ENCODE data around the gene CLCN6. TPM values are rescaled to one million over a fixed set of nuclear protein-coding genes. Genes with fewer than 3 reads are reported as not detected.

CLCN6 gene
- total RNA-seq, 1 donor from 2014 or later = 16.1 TPM

DNA sequence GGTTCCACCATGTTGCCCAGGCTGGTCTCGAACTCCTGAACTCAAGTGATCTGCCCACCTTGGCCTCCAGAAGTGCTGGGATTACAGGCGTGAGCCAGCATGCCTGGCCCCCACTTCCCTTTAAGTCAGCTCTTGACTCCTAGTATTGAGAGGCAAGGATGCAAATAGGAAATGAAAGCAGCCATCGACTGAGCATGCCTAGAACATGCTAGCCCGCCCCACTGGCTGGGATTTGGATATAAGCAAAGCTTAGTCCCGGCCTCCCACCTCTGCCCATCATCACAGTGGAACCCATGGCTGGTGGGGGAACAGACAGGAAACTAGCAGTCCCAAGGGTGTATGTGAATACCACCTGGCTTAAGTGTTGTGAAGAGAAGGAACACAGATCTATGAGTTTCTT is 33.5 kb upstream of the CLCN6 start:
- Histone ChIP-seq H3K4me1 (peaks cover 9% of the 10 kb centered on the region), H3K27me3 (ENCODE audit: low read depth) (no peaks in the 10 kb centered on the region), H3K27ac (replicated peaks) (no peak overlapping the region), H3K36me3 (no peaks in the 10 kb centered on the region), H3K9me3 (replicated peaks) (no peaks in the 10 kb centered on the region), H3K4me3 (no peak overlapping the region)
- no peak for DNase-seq
- intact Hi-C loops (cut with micrococcal nuclease) = no loop called here
- TF ChIP-seq, protein P1, sequence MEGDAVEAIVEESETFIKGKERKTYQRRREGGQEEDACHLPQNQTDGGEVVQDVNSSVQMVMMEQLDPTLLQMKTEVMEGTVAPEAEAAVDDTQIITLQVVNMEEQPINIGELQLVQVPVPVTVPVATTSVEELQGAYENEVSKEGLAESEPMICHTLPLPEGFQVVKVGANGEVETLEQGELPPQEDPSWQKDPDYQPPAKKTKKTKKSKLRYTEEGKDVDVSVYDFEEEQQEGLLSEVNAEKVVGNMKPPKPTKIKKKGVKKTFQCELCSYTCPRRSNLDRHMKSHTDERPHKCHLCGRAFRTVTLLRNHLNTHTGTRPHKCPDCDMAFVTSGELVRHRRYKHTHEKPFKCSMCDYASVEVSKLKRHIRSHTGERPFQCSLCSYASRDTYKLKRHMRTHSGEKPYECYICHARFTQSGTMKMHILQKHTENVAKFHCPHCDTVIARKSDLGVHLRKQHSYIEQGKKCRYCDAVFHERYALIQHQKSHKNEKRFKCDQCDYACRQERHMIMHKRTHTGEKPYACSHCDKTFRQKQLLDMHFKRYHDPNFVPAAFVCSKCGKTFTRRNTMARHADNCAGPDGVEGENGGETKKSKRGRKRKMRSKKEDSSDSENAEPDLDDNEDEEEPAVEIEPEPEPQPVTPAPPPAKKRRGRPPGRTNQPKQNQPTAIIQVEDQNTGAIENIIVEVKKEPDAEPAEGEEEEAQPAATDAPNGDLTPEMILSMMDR (IDR thresholded peaks at IDR 0.05; ENCODE audit: borderline replicate concordance) = no peak

- intact Hi-C loops (cut with micrococcal nuclease) = no loop called here
- DNase-seq = no peak
- TF ChIP-seq, protein P1 (IDR thresholded peaks at IDR 0.05; ENCODE audit: borderline replicate concordance) = no peak
Observed at GRCh38 chr1:11774753-11775152, 31.2 kb upstream of the CLCN6 start.

DNA sequence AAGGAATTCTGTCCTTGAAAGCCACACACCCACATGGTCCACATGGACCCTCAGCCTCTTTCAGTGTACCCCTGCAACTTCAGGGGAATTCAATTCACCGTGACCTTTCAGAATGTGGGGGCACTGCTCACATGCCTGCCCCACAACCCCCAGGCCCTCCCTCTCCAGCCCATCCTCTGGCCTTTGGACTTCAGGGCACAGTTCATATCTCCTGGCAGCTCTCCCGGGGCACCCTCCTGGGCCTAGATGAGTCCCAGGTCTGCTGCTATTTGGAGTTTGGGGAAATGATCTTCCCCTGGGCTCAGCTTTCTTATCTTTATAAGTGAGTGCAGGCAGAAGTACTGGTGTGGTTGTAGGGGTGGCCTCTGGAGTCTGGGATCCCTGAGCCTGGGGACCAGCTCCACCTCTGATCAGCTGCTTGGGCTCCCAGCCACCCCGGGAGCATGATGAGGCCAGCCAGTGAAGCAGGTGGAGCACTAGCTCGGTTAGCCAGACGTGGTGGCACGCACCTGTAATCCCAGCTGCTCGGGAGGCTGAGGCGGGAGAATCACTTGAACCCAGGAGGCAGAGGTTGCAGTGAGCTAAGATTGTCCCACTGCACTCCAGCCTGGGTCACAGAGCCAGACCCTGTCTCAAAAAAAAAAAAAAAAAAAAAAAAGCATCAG is 28.2 kb upstream of the CLCN6 start:
- no peaks in the 10 kb centered on the region for H3K4me1 ChIP-seq
- H3K36me3 ChIP-seq = no peaks in the 10 kb centered on the region
- no peaks in the 10 kb centered on the region for H3K27me3 ChIP-seq (ENCODE audit: low read depth)
- no peaks in the 10 kb centered on the region for H3K9me3 ChIP-seq (replicated peaks)
- DNase-seq = no peak
- TF ChIP-seq, protein P1 (IDR thresholded peaks at IDR 0.05; ENCODE audit: borderline replicate concordance) = no peak
- intact Hi-C loops (cut with micrococcal nuclease) = no loop called here
- H3K27ac ChIP-seq (replicated peaks) = no peak overlapping the region
- no peak overlapping the region for H3K4me3 ChIP-seq

More at GRCh38 chr1:11774753-11775152, 31.2 kb upstream of the CLCN6 start:
- Histone ChIP-seq H3K27me3 (ENCODE audit: low read depth) (no peaks in the 10 kb centered on the region), H3K9me3 (replicated peaks) (no peaks in the 10 kb centered on the region), H3K4me3 (no peak overlapping the region), H3K27ac (replicated peaks) (no peak overlapping the region), H3K36me3 (no peaks in the 10 kb centered on the region), H3K4me1 (no peaks in the 10 kb centered on the region)

- H3K9me3 ChIP-seq (replicated peaks) = no peaks in the 10 kb centered on the region
- H3K27ac ChIP-seq (replicated peaks) = no peak overlapping the region
- H3K27me3 ChIP-seq (ENCODE audit: low read depth) = no peaks in the 10 kb centered on the region
- H3K4me3 ChIP-seq = no peak overlapping the region
- intact Hi-C loops (cut with micrococcal nuclease) = no loop called here
- TF ChIP-seq, protein P1 (IDR thresholded peaks at IDR 0.05; ENCODE audit: borderline replicate concordance) = no peak
- H3K36me3 ChIP-seq = no peaks in the 10 kb centered on the region
- no peaks in the 10 kb centered on the region for H3K4me1 ChIP-seq
- DNase-seq = no peak
Observed at GRCh38 chr1:11778336-11778735, 27.7 kb upstream of the CLCN6 start.

GRCh38 chr1:11778844-11779623 is 27.0 kb upstream of the CLCN6 start:
- H3K27me3 ChIP-seq (ENCODE audit: low read depth) = no peaks in the 10 kb centered on the region
- DNase-seq = no peak
- TF ChIP-seq, protein P1 (IDR thresholded peaks at IDR 0.05; ENCODE audit: borderline replicate concordance) = no peak
- no peak overlapping the region for H3K27ac ChIP-seq (replicated peaks)
- H3K9me3 ChIP-seq (replicated peaks) = no peaks in the 10 kb centered on the region
- no peak overlapping the region for H3K4me3 ChIP-seq
- no peaks in the 10 kb centered on the region for H3K36me3 ChIP-seq
- H3K4me1 ChIP-seq = no peaks in the 10 kb centered on the region
- intact Hi-C loops (cut with micrococcal nuclease) = no loop called here

Measured in left ventricle myocardium inferior (tissue), 1 donor.